Body of pancreas (tissue), 4 donors: ENCODE measurements around the gene CD248. TPM values are rescaled to one million over a fixed set of nuclear protein-coding genes. Genes with fewer than 3 reads are reported as not detected.

Experiments used
- ATAC-seq: fragments of 150-250 bp; one replicate; pipeline ENCODE4 v1.9.1; 2016
- DNase-seq, 4 donors: peaks; one replicate each; pipeline ENCODE4 v3.0.0-alpha.2; 2019
- H3K27ac ChIP-seq, 4 donors: fragments of 200-600 bp; sonication (generic); 1 replicate in 3 of 4; 2 replicates in 1 of 4; pipeline versions ENCODE4 v1.5.1 to v1.6.1; 2016 to 2019; ENCODE audit warnings: mild to moderate bottlenecking in 1 of 4, mixed read lengths in 1 of 4, moderate library complexity in 1 of 4
- H3K27me3 ChIP-seq, 2 donors: fragments of 200-600 bp; sonication (generic); one replicate each; pipeline ENCODE4 v1.6.0; 2016; ENCODE audit warnings: mild to moderate bottlenecking in 1 of 2
- H3K36me3 ChIP-seq, 2 donors: fragments of 200-600 bp; sonication (generic); replicated peaks in 1 of 2; 2 replicates each; pipeline ENCODE4 v1.5.1; 2016; ENCODE audit warnings: low read depth in 2 of 2; ENCODE audit not compliant: insufficient read depth in 1 of 2
- H3K4me1 ChIP-seq: fragments of 200-600 bp; sonication (generic); one replicate; pipeline ENCODE4 v1.6.0; 2016
- H3K4me3 ChIP-seq, 2 donors: fragments of 200-600 bp; sonication (generic); 1 replicate in 1 of 2; 2 replicates in 1 of 2; pipeline ENCODE4 v1.5.1; 2016 to 2019
- H3K9me3 ChIP-seq, 3 donors: fragments of 200-600 bp; sonication (generic); 1 replicate in 2 of 3; 2 replicates in 1 of 3; pipeline ENCODE4 v1.5.1; 2016
- CTCF ChIP-seq, 7 experiments: fragments of 450-650 bp in 4 of 7; fragments of 200-600 bp in 3 of 7; sonication (generic) in 3 of 7; IDR thresholded peaks; one replicate each; pipeline ENCODE4 v1.5.1; 2016 to 2019; ENCODE audit warnings: antibody characterized with exemption in 7 of 7
- POLR2A ChIP-seq, 3 donors: fragments of 450-650 bp; IDR thresholded peaks; one replicate each; pipeline ENCODE4 v1.6.1; 2016; ENCODE audit warnings: antibody characterized with exemption in 3 of 3, mild to moderate bottlenecking in 2 of 3
- WGBS, 2 donors: methylation state at CpG; one replicate each; pipeline ENCODE4 v1.1.5; 2017; 5-methylcytosine and 5-hydroxymethylcytosine counted together
- intact Hi-C: fragments of 100-400 bp; cut with DNase I; formaldehyde crosslinking; loops from one replicate; pipeline ENCODE4 v1.15.1; 2023
- total RNA-seq, 2 donors: library from RNA; depleted of rRNA; stranded (reverse); fragments of >200 nt; gene quantifications; one replicate each; pipeline ENCODE4 v1.1.0, GENCODE V29; 2016

Gene CD248
- total RNA-seq, 2 donors from 2014 or later: 10.6 to 86.0 TPM

GRCh38 chr11:66288671-66289547 is 27.9 kb downstream of the CD248 start, which contains the start of gene YIF1A:
Gene YIF1A (minus strand): TSS chr11:66289143. CDS start chr11:66288985, 158 bp downstream.
- ATAC-seq (peak; percentile 95), DNase-seq (peak; percentile 99 to 100 (median 100))
- H3K27me3 ChIP-seq: no peaks in the 10 kb centered on the region
- peaks cover 45% of the 10 kb centered on the region for H3K4me1 ChIP-seq
- peaks cover 0 to 2% of the 10 kb centered on the region in 2 donors for H3K36me3 ChIP-seq
- peak within 1 kb of the TSS; percentile 65 to 66 for H3K4me3 ChIP-seq
- 0% methylated on average over 1 to 86 of the region's 87 CpGs for WGBS, 2 donors
- no peaks in the 10 kb centered on the region for H3K9me3 ChIP-seq
- peak within 1 kb of the TSS; percentile 96 to 99 (median 98) for H3K27ac ChIP-seq
- TF ChIP-seq POLR2A (IDR thresholded peaks at IDR 0.05) (peak; percentile 96 to 97 (median 97)), CTCF (IDR thresholded peaks at IDR 0.05) (peak in 2 of 7 experiments; percentile 9 to 23)
- intact Hi-C loops: no loop called here

GRCh38 chr11:66287889-66288670 is 28.8 kb downstream of the CD248 start:
- Histone ChIP-seq H3K27me3 (no peaks in the 10 kb centered on the region), H3K4me3 (peak overlapping the region; percentile 65 to 66), H3K9me3 (no peaks in the 10 kb centered on the region), H3K27ac (peak overlapping the region; percentile 96 to 99 (median 98)), H3K4me1 (peaks cover 45% of the 10 kb centered on the region), H3K36me3 (peaks cover 0 to 2% of the 10 kb centered on the region in 2 donors)
- WGBS, 2 donors: 28 to 32% methylated on average over 17 to 20 of the region's 20 CpGs
- no peak for ATAC-seq
- intact Hi-C loops: no loop called here
- DNase-seq: peak in 1 of 4 donors; percentile 28
- TF ChIP-seq CTCF (IDR thresholded peaks at IDR 0.05): no peak
- no peak for TF ChIP-seq POLR2A (IDR thresholded peaks at IDR 0.05)

- WGBS, 2 donors: 56 to 68% methylated on average over 10 of the region's 10 CpGs
- no peak for DNase-seq
Observed at GRCh38 chr11:66287211-66287888, 29.5 kb downstream of the CD248 start.

More at GRCh38 chr11:66287211-66287888, 29.5 kb downstream of the CD248 start:
- intact Hi-C loops: no loop called here
- H3K4me3 ChIP-seq: no peak overlapping the region
- no peaks in the 10 kb centered on the region for H3K27me3 ChIP-seq
- H3K36me3 ChIP-seq: peaks cover 0 to 2% of the 10 kb centered on the region in 2 donors
- TF ChIP-seq CTCF (IDR thresholded peaks at IDR 0.05) (no peak), POLR2A (IDR thresholded peaks at IDR 0.05) (no peak)
- ATAC-seq: no peak
- H3K27ac ChIP-seq: peak overlapping the region in 1 of 4 donors; percentile 99
- peaks cover 46% of the 10 kb centered on the region for H3K4me1 ChIP-seq
- H3K9me3 ChIP-seq: no peaks in the 10 kb centered on the region
